ENCODE measurements around the gene KANSL3.

GRCh38 chr2:96568094-96568493, 70.0 kb downstream of the KANSL3 start:
- no peak for TF ChIP-seq CTCF (conservative IDR thresholded peaks at IDR 0.05 in 1 of 2, IDR thresholded peaks at IDR 0.05 in 1 of 2; ENCODE audit: low read depth in 1 of 2, low read length in 2 of 2)
- TF ChIP-seq EZH2 (IDR thresholded peaks at IDR 0.05; ENCODE audit: low read length, missing control alignments) = no peak

Measured in fibroblast of lung (primary cell).